WTC11 (cell line): ENCODE results near the gene LARGE1. TPM values are rescaled to one million over a fixed set of nuclear protein-coding genes. Genes with fewer than 3 reads are reported as not detected.

ENCODE experiments used
- ATAC-seq: fragments of 200-7000 bp; cut with Tn5 transposase; 2 replicates; pipeline ENCODE4 v1.10.0; 2021; ENCODE audit warnings: mild to moderate bottlenecking, moderate library complexity
- CTCF ChIA-PET: fragments of 300-600 bp; sonication (Branson Sonifier 250); formaldehyde crosslinking; loops from one replicate; lab custom pipeline; 2021; ENCODE audit warnings: antibody characterized with exemption; lab: Charles Lee
- POLR2A ChIA-PET: fragments of 350-600 bp; sonication (Branson Sonifier 250); formaldehyde crosslinking; loops from one replicate; lab custom pipeline; 2021; ENCODE audit warnings: antibody characterized with exemption; lab: Charles Lee
- DNase-seq: peaks from one replicate; pipeline ENCODE4 v3.0.0; 2021; ENCODE audit warnings: low spot score
- H3K27ac Mint-ChIP-seq: 2 replicates; pipeline ENCODE4 v1.8.0; 2021; ENCODE audit warnings: mixed read lengths
- H3K27me3 Mint-ChIP-seq: 2 replicates; pipeline ENCODE4 v1.8.0; 2021; ENCODE audit warnings: low read depth, mild to moderate bottlenecking, moderate library complexity, mixed read lengths
- H3K36me3 Mint-ChIP-seq: 2 replicates; pipeline ENCODE4 v1.8.0; 2021; ENCODE audit warnings: mixed read lengths
- H3K4me1 Mint-ChIP-seq: 2 replicates; pipeline ENCODE4 v1.8.0; 2022; ENCODE audit warnings: mixed read lengths
- H3K4me3 Mint-ChIP-seq: 2 replicates; pipeline ENCODE4 v1.8.0; 2021; ENCODE audit warnings: mild to moderate bottlenecking, moderate library complexity, mixed read lengths
- H3K9me3 Mint-ChIP-seq: 2 replicates; pipeline ENCODE4 v1.8.0; 2021; ENCODE audit warnings: mixed read lengths
- ARID4B ChIP-seq: sonication (generic); formaldehyde crosslinking; IDR thresholded peaks from 2 replicates; pipeline ENCODE4 v1.8.0; 2023; ENCODE audit warnings: missing genetic modification reagents, mild to moderate bottlenecking, borderline replicate concordance
- ATF1 ChIP-seq: sonication (generic); formaldehyde crosslinking; IDR thresholded peaks from 2 replicates; pipeline ENCODE4 v1.8.1; 2023; ENCODE audit warnings: mild to moderate bottlenecking, moderate library complexity, missing genetic modification reagents
- CDX4 ChIP-seq: fragments of 250-450 bp; sonication (Bioruptor Pico); IDR thresholded peaks from 2 replicates; pipeline ENCODE4 v1.9.0; 2021; ENCODE audit warnings: moderate library complexity, mild to moderate bottlenecking, inconsistent platforms, borderline replicate concordance
- FOXK1 ChIP-seq: sonication (generic); formaldehyde crosslinking; IDR thresholded peaks from 2 replicates; pipeline ENCODE4 v1.8.0; 2022; ENCODE audit warnings: mild to moderate bottlenecking, moderate library complexity, missing genetic modification reagents
- IRF1 ChIP-seq: sonication (generic); formaldehyde crosslinking; IDR thresholded peaks from 2 replicates; pipeline ENCODE4 v1.8.0; 2023; ENCODE audit warnings: missing genetic modification reagents
- NR2C2 ChIP-seq: sonication (generic); formaldehyde crosslinking; IDR thresholded peaks from 2 replicates; pipeline ENCODE4 v1.8.0; 2022; ENCODE audit warnings: mild to moderate bottlenecking, missing genetic modification reagents
- USF2 ChIP-seq: sonication (generic); formaldehyde crosslinking; IDR thresholded peaks from 2 replicates; pipeline ENCODE4 v1.8.1; 2023; ENCODE audit warnings: mild to moderate bottlenecking, missing genetic modification reagents, moderate library complexity
- ZBTB43 ChIP-seq: sonication (generic); formaldehyde crosslinking; IDR thresholded peaks from 2 replicates; pipeline ENCODE4 v1.8.1; 2023; ENCODE audit warnings: mild to moderate bottlenecking, missing genetic modification reagents
- ZNF416 ChIP-seq: fragments of 250-450 bp; sonication (Bioruptor Pico); IDR thresholded peaks from 2 replicates; pipeline ENCODE4 v1.9.0; 2021; ENCODE audit warnings: mild to moderate bottlenecking, inconsistent platforms
- ZNF532 ChIP-seq: fragments of 250-450 bp; sonication (Bioruptor Pico); IDR thresholded peaks from 2 replicates; pipeline ENCODE4 v1.9.0; 2021; ENCODE audit warnings: mild to moderate bottlenecking, borderline replicate concordance
- ZNF671 ChIP-seq: fragments of 250-450 bp; sonication (Bioruptor Pico); IDR thresholded peaks from 2 replicates; pipeline ENCODE4 v1.8.0; 2021; ENCODE audit warnings: mild to moderate bottlenecking
- total RNA-seq: library from RNA; stranded (reverse); gene quantifications from 3 replicates; pipeline ENCODE4 v1.2.3, GENCODE V29; 2021

LARGE1 gene
- total RNA-seq, 1 experiment from 2014 or later = 72.6 TPM

- H3K36me3 Mint-ChIP-seq = peaks cover 25% of the 10 kb centered on the region
- DNase-seq = no peak
- peaks cover 17% of the 10 kb centered on the region for H3K9me3 Mint-ChIP-seq
- POLR2A ChIA-PET = no interaction called here
- peak overlapping the region; percentile 55 for H3K27ac Mint-ChIP-seq
- TF ChIP-seq ZNF532 = no peak
- no peak for TF ChIP-seq USF2 (CRISPR knock-in tag)
- peak; percentile 30; the same call in 1 of the 2 replicates for ATAC-seq
- H3K4me3 Mint-ChIP-seq = no peak overlapping the region
- no peaks in the 10 kb centered on the region for H3K27me3 Mint-ChIP-seq
- H3K4me1 Mint-ChIP-seq = peaks cover 64% of the 10 kb centered on the region
- CTCF ChIA-PET = interaction anchor here (1.3 kb wide), 1 partner anchor 9 kb away, joined by 3 read pairs; no protein-coding TSS in a partner anchor
These were observed 109.1 kb downstream of the LARGE1 start for GRCh38 chr22:33811208-33811607.

- Mint-ChIP-seq H3K27ac (no peak overlapping the region), H3K36me3 (no peaks in the 10 kb centered on the region), H3K9me3 (peaks cover 11% of the 10 kb centered on the region), H3K4me1 (peaks cover 64% of the 10 kb centered on the region), H3K4me3 (no peak overlapping the region), H3K27me3 (no peaks in the 10 kb centered on the region)
- CTCF ChIA-PET = no interaction called here
- TF ChIP-seq ATF1 (CRISPR knock-in tag) (no peak), ARID4B (CRISPR knock-in tag) (no peak), ZNF671 (CRISPR knock-in tag) (no peak), ZBTB43 (no peak), NR2C2 (CRISPR knock-in tag) (no peak), ZNF532 (no peak), FOXK1 (no peak), ZNF416 (CRISPR knock-in tag) (no peak), IRF1 (CRISPR knock-in tag) (no peak), CDX4 (CRISPR knock-in tag) (no peak)
- DNase-seq = no peak
- no peak for ATAC-seq
- POLR2A ChIA-PET = no interaction called here
These were observed 112.8 kb downstream of the LARGE1 start for GRCh38 chr22:33807470-33807869.
